ENCODE results near the gene EPHA10. TPM values are rescaled to one million over a fixed set of nuclear protein-coding genes. Genes with fewer than 3 reads are reported as not detected.

EPHA10 gene
- total and polyA plus RNA-seq, 11 donors: 0.01 to 0.60 (median 0.12) TPM; not detected in 5

DNA sequence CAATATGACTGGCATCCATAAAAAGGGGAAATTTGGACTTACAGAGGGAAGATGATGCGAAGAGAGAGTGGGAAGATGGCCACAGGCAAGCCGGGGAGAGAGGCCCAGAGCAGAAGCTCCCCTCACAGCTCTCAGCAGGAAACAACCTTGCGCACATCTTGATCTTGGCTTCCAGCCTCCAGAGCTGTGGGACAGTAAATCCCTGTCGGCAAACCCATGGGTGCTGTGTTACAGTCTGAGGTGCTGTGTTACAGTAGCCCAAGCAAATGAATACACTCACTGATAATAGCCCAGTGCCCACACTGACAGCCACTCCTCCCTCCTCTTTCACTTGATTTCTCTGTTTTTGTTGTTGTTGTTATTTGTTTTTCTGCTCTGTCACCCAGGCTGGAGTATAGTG, 50.2 kb downstream of the EPHA10 start:
- Histone ChIP-seq H3K9me3 (no peaks in the 10 kb centered on the region), H3K27me3 (peaks cover 0 to 13% (median 0%) of the 10 kb centered on the region in 9 donors), H3K27ac (no peak overlapping the region), H3K4me1 (no peaks in the 10 kb centered on the region), H3K36me3 (peaks cover 0 to 5% (median 0%) of the 10 kb centered on the region in 9 donors), H3K4me3 (no peak overlapping the region)
- intact Hi-C loops (cut with DNase I): no loop called here
- ATAC-seq (no peak), DNase-seq (no peak)
- 81 to 86% (median 84%) methylated on average over 4 of the region's 4 CpGs for WGBS, 4 donors
- TF ChIP-seq POLR2A (IDR thresholded peaks at IDR 0.05): no peak
- TF ChIP-seq, protein P1, sequence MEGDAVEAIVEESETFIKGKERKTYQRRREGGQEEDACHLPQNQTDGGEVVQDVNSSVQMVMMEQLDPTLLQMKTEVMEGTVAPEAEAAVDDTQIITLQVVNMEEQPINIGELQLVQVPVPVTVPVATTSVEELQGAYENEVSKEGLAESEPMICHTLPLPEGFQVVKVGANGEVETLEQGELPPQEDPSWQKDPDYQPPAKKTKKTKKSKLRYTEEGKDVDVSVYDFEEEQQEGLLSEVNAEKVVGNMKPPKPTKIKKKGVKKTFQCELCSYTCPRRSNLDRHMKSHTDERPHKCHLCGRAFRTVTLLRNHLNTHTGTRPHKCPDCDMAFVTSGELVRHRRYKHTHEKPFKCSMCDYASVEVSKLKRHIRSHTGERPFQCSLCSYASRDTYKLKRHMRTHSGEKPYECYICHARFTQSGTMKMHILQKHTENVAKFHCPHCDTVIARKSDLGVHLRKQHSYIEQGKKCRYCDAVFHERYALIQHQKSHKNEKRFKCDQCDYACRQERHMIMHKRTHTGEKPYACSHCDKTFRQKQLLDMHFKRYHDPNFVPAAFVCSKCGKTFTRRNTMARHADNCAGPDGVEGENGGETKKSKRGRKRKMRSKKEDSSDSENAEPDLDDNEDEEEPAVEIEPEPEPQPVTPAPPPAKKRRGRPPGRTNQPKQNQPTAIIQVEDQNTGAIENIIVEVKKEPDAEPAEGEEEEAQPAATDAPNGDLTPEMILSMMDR (IDR thresholded peaks at IDR 0.05): no peak

- Histone ChIP-seq H3K9me3 (no peaks in the 10 kb centered on the region), H3K27ac (no peak overlapping the region), H3K36me3 (peaks cover 0 to 7% (median 0%) of the 10 kb centered on the region in 9 donors), H3K27me3 (peaks cover 0 to 13% (median 0%) of the 10 kb centered on the region in 9 donors), H3K4me3 (no peak overlapping the region), H3K4me1 (no peaks in the 10 kb centered on the region)
- WGBS, 4 donors: 73 to 86% (median 84%) methylated on average over 8 of the region's 8 CpGs
- intact Hi-C loops (cut with DNase I): no loop called here
- ATAC-seq (no peak), DNase-seq (no peak)
- TF ChIP-seq, protein P1 (IDR thresholded peaks at IDR 0.05): no peak
- no peak for TF ChIP-seq POLR2A (IDR thresholded peaks at IDR 0.05)
These were observed 50.7 kb downstream of the EPHA10 start for GRCh38 chr1:37714226-37714625.

- 83 to 93% (median 86%) methylated on average over 3 to 4 of the region's 4 CpGs for WGBS, 4 donors
- Histone ChIP-seq H3K27ac (no peak overlapping the region), H3K4me3 (no peak overlapping the region), H3K4me1 (no peaks in the 10 kb centered on the region), H3K9me3 (no peaks in the 10 kb centered on the region), H3K36me3 (peaks cover 0 to 38% (median 0%) of the 10 kb centered on the region in 9 donors), H3K27me3 (no peaks in the 10 kb centered on the region)
- TF ChIP-seq, protein P1 (IDR thresholded peaks at IDR 0.05): no peak
- TF ChIP-seq POLR2A (IDR thresholded peaks at IDR 0.05): no peak
- ATAC-seq (no peak), DNase-seq (no peak)
- intact Hi-C loops (cut with DNase I): no loop called here
These were observed 56.4 kb downstream of the EPHA10 start for GRCh38 chr1:37708471-37708870.

- intact Hi-C loops (cut with DNase I): no loop called here
- no peaks in the 10 kb centered on the region for H3K27me3 ChIP-seq
- H3K4me1 ChIP-seq: no peaks in the 10 kb centered on the region
- 80 to 92% (median 88%) methylated on average over 8 of the region's 8 CpGs for WGBS, 4 donors
- no peak for TF ChIP-seq POLR2A (IDR thresholded peaks at IDR 0.05)
- TF ChIP-seq, protein P1 (IDR thresholded peaks at IDR 0.05): no peak
- no peaks in the 10 kb centered on the region for H3K9me3 ChIP-seq
- ATAC-seq (no peak), DNase-seq (no peak)
- peaks cover 0 to 57% (median 0%) of the 10 kb centered on the region in 9 donors for H3K36me3 ChIP-seq
- H3K4me3 ChIP-seq: no peak overlapping the region
- no peak overlapping the region for H3K27ac ChIP-seq
These were observed 59.5 kb downstream of the EPHA10 start for GRCh38 chr1:37705399-37705798.
